ENCODE data around the gene ZFP92. TPM values are rescaled to one million over a fixed set of nuclear protein-coding genes. Genes with fewer than 3 reads are reported as not detected.

ZFP92 gene
- total and polyA plus RNA-seq, 2 donors = 0.41 to 0.69 TPM

- no peaks in the 10 kb centered on the region for H3K4me1 ChIP-seq (ENCODE audit: insufficient read depth)
- H3K4me3 ChIP-seq (ENCODE audit: low read depth, low read length) = no peak overlapping the region
- H3K27ac ChIP-seq (ENCODE audit: low read depth) = no peak overlapping the region
- no peak for DNase-seq (ENCODE audit: extremely low spot score)
- 92% methylated on average over 16 of the region's 16 CpGs for WGBS
- H3K36me3 ChIP-seq (ENCODE audit: insufficient read depth) = peaks cover 2% of the 10 kb centered on the region
Measured at GRCh38 chrX:153454901-153455550, 43.8 kb downstream of the ZFP92 start.

GRCh38 chrX:153455571-153455970 is 44.3 kb downstream of the ZFP92 start:
- Histone ChIP-seq H3K27ac (ENCODE audit: low read depth) (no peak overlapping the region), H3K4me1 (ENCODE audit: insufficient read depth) (no peaks in the 10 kb centered on the region), H3K36me3 (ENCODE audit: insufficient read depth) (peaks cover 2% of the 10 kb centered on the region), H3K4me3 (ENCODE audit: low read depth, low read length) (no peak overlapping the region)
- DNase-seq (ENCODE audit: extremely low spot score) = no peak
- 87% methylated on average over 16 of the region's 16 CpGs for WGBS

DNA sequence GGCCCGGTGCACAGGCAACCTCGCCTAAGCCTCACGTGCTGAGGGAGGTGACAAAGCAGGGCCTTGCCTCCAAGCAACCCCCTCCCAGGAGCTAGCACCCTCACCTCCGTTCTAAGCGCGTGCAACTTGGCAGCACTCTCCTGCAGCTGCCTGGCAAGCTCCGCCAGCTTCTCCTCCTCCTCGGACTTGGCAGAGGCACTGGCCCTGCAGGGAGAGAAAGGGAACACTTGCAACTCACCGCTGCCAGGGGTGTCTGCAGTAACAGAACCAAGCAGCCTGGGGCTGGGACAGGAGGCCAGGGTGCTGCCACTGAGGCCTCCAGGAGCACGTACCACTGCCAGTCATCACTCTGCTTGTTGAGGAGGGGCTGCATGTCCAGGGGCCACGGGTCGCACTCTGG is 44.9 kb downstream of the ZFP92 start:
- WGBS = 92% methylated on average over 12 of the region's 12 CpGs
- no peak for DNase-seq (ENCODE audit: extremely low spot score)
- Histone ChIP-seq H3K4me3 (ENCODE audit: low read depth, low read length) (no peak overlapping the region), H3K27ac (ENCODE audit: low read depth) (no peak overlapping the region), H3K4me1 (ENCODE audit: insufficient read depth) (no peaks in the 10 kb centered on the region), H3K36me3 (ENCODE audit: insufficient read depth) (peaks cover 2% of the 10 kb centered on the region)

GRCh38 chrX:153456704-153457103 is 45.4 kb downstream of the ZFP92 start:
- no peak overlapping the region for H3K27ac ChIP-seq (ENCODE audit: low read depth)
- peaks cover 2% of the 10 kb centered on the region for H3K36me3 ChIP-seq (ENCODE audit: insufficient read depth)
- no peaks in the 10 kb centered on the region for H3K4me1 ChIP-seq (ENCODE audit: insufficient read depth)
- 96% methylated on average over 9 of the region's 9 CpGs for WGBS
- DNase-seq (ENCODE audit: extremely low spot score) = no peak
- H3K4me3 ChIP-seq (ENCODE audit: low read depth, low read length) = no peak overlapping the region

DNA sequence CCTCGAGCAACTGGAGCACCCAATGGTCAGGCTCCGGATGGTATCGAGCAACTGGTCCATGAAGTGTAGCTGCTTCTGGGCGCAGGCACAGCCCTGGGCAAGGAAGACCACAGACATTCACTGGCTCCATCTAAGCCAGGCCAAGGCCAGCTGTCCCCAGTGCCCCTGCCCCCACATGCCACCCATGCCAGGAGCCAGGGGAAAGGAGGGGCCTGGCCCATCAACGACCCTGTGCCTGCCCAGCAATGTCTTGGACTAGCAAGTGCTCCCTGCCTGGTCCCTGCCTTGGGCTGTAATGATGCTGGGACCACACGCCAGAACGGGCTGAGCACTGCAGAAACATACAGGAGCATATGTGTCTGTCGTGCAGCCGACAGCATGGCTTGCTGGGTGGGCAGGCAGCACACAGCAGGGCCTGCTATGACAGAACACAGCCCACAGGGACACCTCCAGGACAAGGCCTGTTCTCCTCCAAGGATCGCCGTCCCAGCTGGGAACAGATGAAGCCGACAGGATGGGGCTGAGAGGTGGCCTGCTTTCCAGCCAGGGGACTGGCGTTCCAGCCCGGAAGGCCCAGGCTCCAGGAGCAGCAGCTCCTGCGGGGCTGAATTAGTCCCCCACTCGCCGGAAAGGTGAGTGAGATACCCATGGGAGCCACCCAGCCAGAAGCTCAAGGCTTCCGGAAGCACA is 46.0 kb downstream of the ZFP92 start:
- no peak overlapping the region for H3K27ac ChIP-seq (ENCODE audit: low read depth)
- 91% methylated on average over 18 of the region's 18 CpGs for WGBS
- no peaks in the 10 kb centered on the region for H3K4me1 ChIP-seq (ENCODE audit: insufficient read depth)
- DNase-seq (ENCODE audit: extremely low spot score) = no peak
- peaks cover 2% of the 10 kb centered on the region for H3K36me3 ChIP-seq (ENCODE audit: insufficient read depth)
- no peak overlapping the region for H3K4me3 ChIP-seq (ENCODE audit: low read depth, low read length)

DNA sequence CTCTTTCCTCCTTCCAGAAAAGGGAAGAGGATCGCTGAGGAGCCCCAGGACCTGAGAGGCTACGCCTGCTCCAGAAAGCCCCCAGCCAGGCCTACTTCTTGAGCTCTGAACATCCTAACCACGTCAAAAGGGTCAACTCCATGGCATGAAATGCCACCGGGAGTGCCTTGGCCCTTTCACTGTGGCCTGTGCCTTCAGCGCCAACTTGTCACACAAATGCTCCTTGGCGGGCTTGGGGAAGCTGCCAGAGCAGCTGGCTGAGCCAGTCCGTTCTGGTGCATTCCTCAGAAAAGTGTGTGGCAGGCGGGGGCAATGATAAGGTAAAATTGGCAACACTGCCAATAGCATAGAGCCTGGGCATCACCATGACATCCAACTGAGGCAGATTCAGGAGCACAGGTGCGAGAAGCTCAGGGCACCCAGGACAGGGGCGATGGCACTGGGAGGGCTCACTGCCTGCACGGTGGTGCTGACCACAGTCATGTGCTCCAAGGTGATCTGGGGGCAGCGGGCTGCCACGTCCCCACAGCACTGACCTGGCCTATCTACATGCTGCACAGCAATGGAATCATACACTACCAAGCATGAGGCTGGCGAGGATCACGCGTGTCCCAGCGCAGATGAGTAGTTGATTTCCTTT is 46.7 kb downstream of the ZFP92 start:
- peaks cover 4% of the 10 kb centered on the region for H3K36me3 ChIP-seq (ENCODE audit: insufficient read depth)
- 89% methylated on average over 17 of the region's 17 CpGs for WGBS

GRCh38 chrX:153458476-153458875 is 47.2 kb downstream of the ZFP92 start:
- no peak for DNase-seq (ENCODE audit: extremely low spot score)
- Histone ChIP-seq H3K36me3 (ENCODE audit: insufficient read depth) (peaks cover 4% of the 10 kb centered on the region), H3K4me1 (ENCODE audit: insufficient read depth) (no peaks in the 10 kb centered on the region), H3K4me3 (ENCODE audit: low read depth, low read length) (no peak overlapping the region), H3K27ac (ENCODE audit: low read depth) (no peak overlapping the region)
- WGBS = 86% methylated on average over 4 of the region's 4 CpGs

More for the DNA sequence above, 46.7 kb downstream of the ZFP92 start:
- Histone ChIP-seq H3K4me1 (ENCODE audit: insufficient read depth) (no peaks in the 10 kb centered on the region), H3K4me3 (ENCODE audit: low read depth, low read length) (no peak overlapping the region), H3K27ac (ENCODE audit: low read depth) (no peak overlapping the region)
- DNase-seq (ENCODE audit: extremely low spot score) = no peak

DNA sequence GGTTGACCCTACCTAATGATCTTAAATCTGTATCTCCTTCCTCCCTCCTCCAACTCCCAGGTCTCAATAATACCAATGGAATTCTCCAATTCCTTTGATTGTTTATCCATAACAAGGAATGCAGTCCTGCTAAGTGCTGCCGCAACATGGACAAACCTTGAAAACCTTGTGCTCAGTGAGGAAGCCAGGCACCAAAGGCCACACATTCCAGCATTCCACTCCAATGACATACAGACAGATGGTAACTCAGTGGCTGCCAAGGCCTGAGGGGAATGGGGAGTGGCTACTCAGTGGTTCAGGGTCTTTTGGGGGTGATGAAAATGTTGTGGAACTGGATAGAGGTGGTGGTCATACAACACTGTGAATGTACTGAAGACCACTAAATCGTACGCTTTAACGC is 48.7 kb downstream of the ZFP92 start:
- Histone ChIP-seq H3K27ac (ENCODE audit: low read depth) (no peak overlapping the region), H3K4me1 (ENCODE audit: insufficient read depth) (no peaks in the 10 kb centered on the region), H3K36me3 (ENCODE audit: insufficient read depth) (peaks cover 2% of the 10 kb centered on the region), H3K4me3 (ENCODE audit: low read depth, low read length) (no peak overlapping the region)
- no peak for DNase-seq (ENCODE audit: extremely low spot score)
- 88% methylated on average over 4 of the region's 4 CpGs for WGBS

GRCh38 chrX:153460826-153461225 is 49.6 kb downstream of the ZFP92 start:
- Histone ChIP-seq H3K4me1 (ENCODE audit: insufficient read depth) (no peaks in the 10 kb centered on the region), H3K4me3 (ENCODE audit: low read depth, low read length) (no peak overlapping the region), H3K36me3 (ENCODE audit: insufficient read depth) (peaks cover 2% of the 10 kb centered on the region), H3K27ac (ENCODE audit: low read depth) (no peak overlapping the region)
- 47% methylated on average over 7 of the region's 7 CpGs for WGBS
- no peak for DNase-seq (ENCODE audit: extremely low spot score)

Small RNA genes within 50 kb of the gene (small RNA-seq; reads per million reads assigned to genes)
- not detected for gene RN7SL667P

Other genes starting within 250 kb of the ZFP92 start
- gene MAGEA1, start 232.2 kb upstream of the ZFP92 start, total RNA-seq = not detected
- not detected for gene MAGEA1, start 232.2 kb upstream of the ZFP92 start, polyA plus RNA-seq
- not detected for gene PNMA6F, start 89.7 kb upstream of the ZFP92 start, total RNA-seq
- not detected for gene PNMA6F, start 89.7 kb upstream of the ZFP92 start, polyA plus RNA-seq
- gene ZNF275, start 77.3 kb upstream of the ZFP92 start, total RNA-seq = 9.7 TPM
- gene ZNF275, start 77.3 kb upstream of the ZFP92 start, polyA plus RNA-seq = 7.6 TPM
- gene PNMA6E, start 10.1 kb upstream of the ZFP92 start, total RNA-seq = not detected
- not detected for gene PNMA6E, start 10.1 kb upstream of the ZFP92 start, polyA plus RNA-seq
- 0.21 TPM for gene TREX2, start 34.6 kb downstream of the ZFP92 start, total RNA-seq
- gene TREX2, start 34.6 kb downstream of the ZFP92 start, polyA plus RNA-seq = 0.49 TPM
- gene HAUS7, start 59.1 kb downstream of the ZFP92 start, total RNA-seq = 17.1 TPM
- 26.6 TPM for gene HAUS7, start 59.1 kb downstream of the ZFP92 start, polyA plus RNA-seq
- 57.7 TPM for gene BGN, start 83.5 kb downstream of the ZFP92 start, total RNA-seq
- 189 TPM for gene BGN, start 83.5 kb downstream of the ZFP92 start, polyA plus RNA-seq
- 0.69 TPM for gene ATP2B3, start 106.2 kb downstream of the ZFP92 start, total RNA-seq
- gene ATP2B3, start 106.2 kb downstream of the ZFP92 start, polyA plus RNA-seq = 0.10 TPM
- 11.8 TPM for gene CCNQ, start 187.7 kb downstream of the ZFP92 start, total RNA-seq
- 33.1 TPM for gene CCNQ, start 187.7 kb downstream of the ZFP92 start, polyA plus RNA-seq
- gene DUSP9, start 235.7 kb downstream of the ZFP92 start, total RNA-seq = 0.63 TPM
- 1.2 TPM for gene DUSP9, start 235.7 kb downstream of the ZFP92 start, polyA plus RNA-seq